GM21381 (cell line): ENCODE data around the gene OR1A1.
"Not testable (repeated sequence)": the region's sequence is repeated elsewhere in the genome, so short reads cannot be mapped to it uniquely, and the experiment has no call there.

Source experiments
- ATAC-seq: cut with Tn5 transposase; IDR thresholded peaks from one replicate; pipeline ENCODE4 v1.9.1; 2021; ENCODE audit warnings: mild to moderate bottlenecking, moderate library complexity; ENCODE audit not compliant: unreplicated experiment

The OR1A1 gene

GRCh38 chr17:3207367-3207766 is at the start of gene OR1A1:
Gene OR1A1 (plus strand): TSS chr17:3207667. CDS start chr17:3215621, 7,954 bp downstream.
- ATAC-seq = no peak

GRCh38 chr17:3167574-3167973 is 39.9 kb upstream of the OR1A1 start:
- no peak for ATAC-seq

GRCh38 chr17:3189961-3190360 is 17.5 kb upstream of the OR1A1 start:
- no peak for ATAC-seq

- no peak for ATAC-seq
Observed at GRCh38 chr17:3197219-3197618, 10.2 kb upstream of the OR1A1 start, which contains the start of gene OR1A2. Gene OR1A2 (plus strand): TSS chr17:3197519. CDS start chr17:3197519, 0 bp downstream.

- ATAC-seq = no peak
Observed at GRCh38 chr17:3208484-3208883, 1.0 kb downstream of the OR1A1 start.

- no peak for ATAC-seq
Observed at GRCh38 chr17:3213001-3213400, 5.5 kb downstream of the OR1A1 start.

- ATAC-seq = no peak
Observed at GRCh38 chr17:3213587-3213986, 6.1 kb downstream of the OR1A1 start.

- ATAC-seq = not testable (repeated sequence)
Observed at GRCh38 chr17:3219978-3220377, 12.5 kb downstream of the OR1A1 start.

- ATAC-seq = no peak
Observed at GRCh38 chr17:3221850-3222249, 14.4 kb downstream of the OR1A1 start.

GRCh38 chr17:3222505-3222904 is 15.0 kb downstream of the OR1A1 start:
- no peak for ATAC-seq

GRCh38 chr17:3224721-3225352 is 17.4 kb downstream of the OR1A1 start:
- not testable (repeated sequence) for ATAC-seq

GRCh38 chr17:3232300-3232699 is 24.8 kb downstream of the OR1A1 start:
- not testable (repeated sequence) for ATAC-seq

- not testable (repeated sequence) for ATAC-seq
Observed at GRCh38 chr17:3238685-3239084, 31.2 kb downstream of the OR1A1 start.

- not testable (repeated sequence) for ATAC-seq
Observed at GRCh38 chr17:3241044-3241443, 33.6 kb downstream of the OR1A1 start.

GRCh38 chr17:3244841-3245240 is 37.4 kb downstream of the OR1A1 start:
- ATAC-seq = not testable (repeated sequence)

GRCh38 chr17:3249013-3249412 is 41.5 kb downstream of the OR1A1 start:
- not testable (repeated sequence) for ATAC-seq

- ATAC-seq = no peak
Observed at GRCh38 chr17:3256575-3256974, 49.1 kb downstream of the OR1A1 start.

- ATAC-seq = no peak
Observed at GRCh38 chr17:3260163-3260562, 52.7 kb downstream of the OR1A1 start.

GRCh38 chr17:3260600-3260999 is 53.1 kb downstream of the OR1A1 start:
- no peak for ATAC-seq
